SK-N-SH (cell line): ENCODE results near the gene ARHGEF7. TPM values are rescaled to one million over a fixed set of nuclear protein-coding genes. Genes with fewer than 3 reads are reported as not detected.

Experiments
- CTCF ChIA-PET: fragments of 300-600, 350-600 bp; formaldehyde crosslinking; extraction: SDS; loops from one replicate; lab custom pipeline; 2021; lab: Yijun Ruan, JAX
- POLR2A ChIA-PET: fragments of 350-600 bp; sonication (Branson Sonifier 250); formaldehyde crosslinking; extraction: SDS; loops from one replicate; lab custom pipeline; 2020; ENCODE audit warnings: antibody characterized with exemption, inconsistent platforms; lab: Yijun Ruan, JAX
- DNase-seq: peaks from one replicate; pipeline ENCODE4 v3.0.0; 2012
- H2AFZ ChIP-seq: fragments of 200-600 bp; sonication (generic); 2 replicates; pipeline ENCODE4 v1.8.1; 2016; ENCODE audit warnings: antibody characterized with exemption, mild to moderate bottlenecking, low read depth
- H3F3A ChIP-seq: fragments of 200-600 bp; sonication (generic); replicated peaks from 2 replicates; pipeline ENCODE3; 2016; ENCODE audit warnings: antibody characterized with exemption, mild to moderate bottlenecking; ENCODE audit not compliant: insufficient read depth
- H3K27ac ChIP-seq, 2 experiments: fragments of 200-500 bp in 1 of 2; fragments of 200-600 bp in 1 of 2; sonication (Bioruptor generic) in 1 of 2; sonication (generic), shearing (Covaris generic) in 1 of 2; 2 replicates each; pipeline versions ENCODE4 v1.5.1 to v1.6.1; 2014 to 2016; ENCODE audit warnings: low read depth in 2 of 2, inconsistent platforms in 1 of 2, low read length in 1 of 2, mild to moderate bottlenecking in 1 of 2, mixed read lengths in 1 of 2
- H3K27me3 ChIP-seq: fragments of 200-600 bp; sonication (generic), shearing (Covaris generic); 2 replicates; pipeline ENCODE4 v1.6.1; 2016; ENCODE audit warnings: mixed run types; ENCODE audit not compliant: insufficient read depth
- H3K36me3 ChIP-seq, 2 experiments: fragments of 200-500 bp in 1 of 2; fragments of 200-600 bp in 1 of 2; sonication (Bioruptor generic) in 1 of 2; sonication (generic) in 1 of 2; replicated peaks in 1 of 2; 2 replicates each; pipeline versions ENCODE3 to v1.5.1; 2014 to 2016; ENCODE audit warnings: low read length in 1 of 2, mild to moderate bottlenecking in 1 of 2; ENCODE audit not compliant: insufficient read depth in 2 of 2, control insufficient read depth in 1 of 2
- H3K4me1 ChIP-seq, 2 experiments: fragments of 200-500 bp in 1 of 2; fragments of 200-600 bp in 1 of 2; sonication (Bioruptor generic) in 1 of 2; sonication (generic), shearing (Covaris generic) in 1 of 2; 2 replicates each; pipeline versions ENCODE4 v1.5.1 to v1.6.1; 2014 to 2016; ENCODE audit warnings: low read depth in 1 of 2, low read length in 1 of 2, mixed run types in 1 of 2; ENCODE audit not compliant: insufficient read depth in 2 of 2, control insufficient read depth in 1 of 2
- H3K4me2 ChIP-seq: fragments of 200-600 bp; sonication (generic), shearing (Covaris generic); 2 replicates; pipeline ENCODE4 v1.6.1; 2017; ENCODE audit warnings: mixed run types
- H3K4me3 ChIP-seq, 2 experiments: fragments of 200-500 bp in 1 of 2; fragments of 200-600 bp in 1 of 2; sonication (Bioruptor generic) in 1 of 2; sonication (generic), shearing (Covaris generic) in 1 of 2; 2 replicates each; pipeline versions ENCODE4 v1.5.1 to v1.8.1; 2014 to 2016; ENCODE audit warnings: low read depth in 2 of 2, inconsistent platforms in 1 of 2, low read length in 1 of 2, mild to moderate bottlenecking in 1 of 2, mixed read lengths in 1 of 2, moderate library complexity in 1 of 2
- H3K79me2 ChIP-seq: fragments of 200-600 bp; sonication (generic); 2 replicates; pipeline ENCODE4 v1.8.1; 2017; ENCODE audit warnings: mild to moderate bottlenecking; ENCODE audit not compliant: insufficient read depth
- H3K9ac ChIP-seq: fragments of 200-600 bp; sonication (generic); 2 replicates; pipeline ENCODE4 v1.6.1; 2017; ENCODE audit warnings: mixed run types
- H3K9me2 ChIP-seq: fragments of 200-600 bp; sonication (generic); 2 replicates; pipeline ENCODE4 v1.6.1; 2017; ENCODE audit warnings: mixed run types
- H3K9me3 ChIP-seq: fragments of 200-600 bp; sonication (generic); 2 replicates; pipeline ENCODE4 v1.6.1; 2017; ENCODE audit warnings: mixed run types, mild to moderate bottlenecking, moderate library complexity
- H4K20me1 ChIP-seq: fragments of 200-600 bp; sonication (generic); 2 replicates; pipeline ENCODE4 v1.6.1; 2017; ENCODE audit warnings: mild to moderate bottlenecking, mixed run types; ENCODE audit not compliant: insufficient read depth
- CHD2 ChIP-seq: fragments of 150-350 bp; IDR thresholded peaks from 2 replicates; pipeline ENCODE4 v1.6.1; 2018; ENCODE audit warnings: low read length; ENCODE audit not compliant: partially characterized antibody
- CTCF ChIP-seq: fragments of 200-600 bp; sonication (generic); IDR thresholded peaks from 2 replicates; pipeline ENCODE4 v1.6.1; 2017; ENCODE audit warnings: antibody characterized with exemption, mild to moderate bottlenecking, moderate library complexity
- ELF1 ChIP-seq: IDR thresholded peaks from 2 replicates; pipeline ENCODE4 v1.4.0; 2012
- EP300 ChIP-seq, 2 experiments: IDR thresholded peaks; 2 replicates each; pipeline versions ENCODE4 v1.4.0 to v1.6.1; 2012; ENCODE audit warnings: borderline replicate concordance in 1 of 2, low read depth in 1 of 2, low read length in 1 of 2
- FOSL2 ChIP-seq: IDR thresholded peaks from 2 replicates; pipeline ENCODE4 v1.4.0; 2012; ENCODE audit warnings: low read depth, mild to moderate bottlenecking, moderate library complexity, borderline replicate concordance
- FOXJ3 ChIP-seq: sonication (generic); formaldehyde crosslinking; IDR thresholded peaks from 2 replicates; pipeline ENCODE4 v1.5.1; 2020; ENCODE audit warnings: mild to moderate bottlenecking, missing genetic modification reagents
- FOXM1 ChIP-seq: IDR thresholded peaks from 2 replicates; pipeline ENCODE4 v1.4.0; 2012; ENCODE audit warnings: low read depth, mild to moderate bottlenecking
- GATA2 ChIP-seq: sonication (generic); formaldehyde crosslinking; IDR thresholded peaks from 2 replicates; pipeline ENCODE4 v1.5.0; 2020; ENCODE audit warnings: mild to moderate bottlenecking, missing genetic modification reagents
- RAD21 ChIP-seq: IDR thresholded peaks from 2 replicates; pipeline ENCODE4 v1.6.1; 2012; ENCODE audit warnings: mild to moderate bottlenecking, low read length
- RCOR1 ChIP-seq: fragments of 150-350 bp; IDR thresholded peaks from 2 replicates; pipeline ENCODE4 v1.6.1; 2017; ENCODE audit warnings: antibody characterized with exemption, low read length
- RFX5 ChIP-seq: IDR thresholded peaks from 2 replicates; pipeline ENCODE4 v1.6.1; 2012; ENCODE audit warnings: mild to moderate bottlenecking, improper control_type of control experiment, low read length
- RXRA ChIP-seq: IDR thresholded peaks from 2 replicates; pipeline ENCODE4 v1.4.0; 2012; ENCODE audit warnings: low read depth, mild to moderate bottlenecking, borderline replicate concordance
- SIN3A ChIP-seq: IDR thresholded peaks from 2 replicates; pipeline ENCODE4 v1.6.1; 2012; ENCODE audit warnings: low read depth, mild to moderate bottlenecking, low read length, moderate library complexity, borderline replicate concordance
- TEAD4 ChIP-seq: IDR thresholded peaks from 2 replicates; pipeline ENCODE4 v1.4.0; 2012; ENCODE audit warnings: mild to moderate bottlenecking, borderline replicate concordance; ENCODE audit not compliant: insufficient read depth
- YY1 ChIP-seq: IDR thresholded peaks from 2 replicates; pipeline ENCODE4 v1.4.0; 2012; ENCODE audit warnings: low read depth, mild to moderate bottlenecking
- ZBTB33 ChIP-seq: IDR thresholded peaks from 2 replicates; pipeline ENCODE4 v1.4.0; 2012; ENCODE audit warnings: low read depth, borderline replicate concordance
- WGBS: methylation state at CpG from one replicate; pipeline ENCODE4 v1.1.6; 2017; ENCODE audit warnings: low lambda C conversion rate; 5-methylcytosine and 5-hydroxymethylcytosine counted together
- polyA plus RNA-seq, 3 experiments: library from polyadenylated mRNA; depleted of rRNA; stranded (reverse); fragments of >200 nt; gene quantifications; 2 replicates each; pipeline ENCODE4 v1.2.3, GENCODE V29; 2012
- TF ChIP-seq, protein P1 (sequence below): IDR thresholded peaks from 2 replicates; pipeline ENCODE4 v1.4.0; 2012; ENCODE audit warnings: low read depth, borderline replicate concordance
- TF ChIP-seq, protein P2 (sequence below): fragments of 150-350 bp; IDR thresholded peaks from 2 replicates; pipeline ENCODE4 v1.6.1; 2016; ENCODE audit warnings: mild to moderate bottlenecking, low read depth, low read length
- TF ChIP-seq, protein P3 (sequence below): IDR thresholded peaks from 2 replicates; pipeline ENCODE4 v1.4.0; 2012; ENCODE audit warnings: low read depth
- TF ChIP-seq, protein P4 (sequence below): fragments of 150-350 bp; IDR thresholded peaks from 2 replicates; pipeline ENCODE4 v1.6.1; 2017; ENCODE audit warnings: antibody characterized with exemption, low read length, low read depth, borderline replicate concordance

The ARHGEF7 gene
- polyA plus RNA-seq, 1 of the 3 experiments (the other 2 are of a cell fraction) = 21.6 TPM

- no peaks in the 10 kb centered on the region for H3K27me3 ChIP-seq
Observed at GRCh38 chr13:111288276-111288675, 173.2 kb downstream of the ARHGEF7 start.

DNA sequence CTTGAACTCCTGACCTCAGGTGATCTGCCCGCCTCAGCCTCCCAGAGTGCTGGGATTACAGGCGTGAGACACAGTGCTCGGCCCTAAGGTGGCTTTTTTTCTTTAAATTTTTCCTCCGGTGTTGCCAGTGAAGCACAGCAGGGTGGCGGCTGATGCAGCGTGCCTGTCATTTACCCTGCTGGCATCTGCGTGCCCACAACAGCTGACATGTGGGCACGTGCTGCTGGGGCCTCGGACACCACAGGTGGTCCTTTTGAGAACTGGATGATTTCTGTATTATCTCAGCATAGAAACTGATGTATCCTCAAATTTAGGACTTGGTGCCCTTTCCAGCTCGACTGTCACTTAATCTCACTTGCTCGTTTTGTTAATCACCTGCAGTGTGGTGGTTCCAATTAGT is 174.1 kb downstream of the ARHGEF7 start:
- Histone ChIP-seq H3K9me3 (no peaks in the 10 kb centered on the region), H3K9ac (no peak overlapping the region), H3K4me2 (no peak overlapping the region), H3K79me2 (0 out of 2 replicates have a peak, but pooled peaks cover 1% of the 10 kb centered on the region), H3K4me1 (peaks cover 0 to 9% of the 10 kb centered on the region in 2 experiments; a peak in 1 of 4 replicates), H3K27me3 (no peaks in the 10 kb centered on the region), H2AFZ (no peak overlapping the region), H3F3A (no peaks in the 10 kb centered on the region), H3K36me3 (peaks cover 4 to 92% of the 10 kb centered on the region in 2 experiments), H3K9me2 (no peaks in the 10 kb centered on the region), H3K4me3 (no peak overlapping the region), H4K20me1 (no peaks in the 10 kb centered on the region), H3K27ac (no peak overlapping the region)
- ChIA-PET CTCF (interaction anchor here (0.8 kb wide), 1 partner anchor 15 kb away, joined by 3 read pairs; no protein-coding TSS in a partner anchor), POLR2A (interaction anchor here (0.6 kb wide), 1 partner anchor 42 kb away, joined by 5 read pairs; no protein-coding TSS in a partner anchor)
- WGBS = 93% methylated on average over 11 of the region's 11 CpGs
- DNase-seq = no peak
- TF ChIP-seq, protein P1, sequence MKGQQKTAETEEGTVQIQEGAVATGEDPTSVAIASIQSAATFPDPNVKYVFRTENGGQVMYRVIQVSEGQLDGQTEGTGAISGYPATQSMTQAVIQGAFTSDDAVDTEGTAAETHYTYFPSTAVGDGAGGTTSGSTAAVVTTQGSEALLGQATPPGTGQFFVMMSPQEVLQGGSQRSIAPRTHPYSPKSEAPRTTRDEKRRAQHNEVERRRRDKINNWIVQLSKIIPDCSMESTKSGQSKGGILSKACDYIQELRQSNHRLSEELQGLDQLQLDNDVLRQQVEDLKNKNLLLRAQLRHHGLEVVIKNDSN = no peak
- no peak for TF ChIP-seq RFX5
- no peak for TF ChIP-seq SIN3A
- no peak for TF ChIP-seq RXRA
- no peak for TF ChIP-seq GATA2 (CRISPR knock-in tag)
- no peak for TF ChIP-seq TEAD4
- TF ChIP-seq CHD2 = no peak
- TF ChIP-seq, protein P2, sequence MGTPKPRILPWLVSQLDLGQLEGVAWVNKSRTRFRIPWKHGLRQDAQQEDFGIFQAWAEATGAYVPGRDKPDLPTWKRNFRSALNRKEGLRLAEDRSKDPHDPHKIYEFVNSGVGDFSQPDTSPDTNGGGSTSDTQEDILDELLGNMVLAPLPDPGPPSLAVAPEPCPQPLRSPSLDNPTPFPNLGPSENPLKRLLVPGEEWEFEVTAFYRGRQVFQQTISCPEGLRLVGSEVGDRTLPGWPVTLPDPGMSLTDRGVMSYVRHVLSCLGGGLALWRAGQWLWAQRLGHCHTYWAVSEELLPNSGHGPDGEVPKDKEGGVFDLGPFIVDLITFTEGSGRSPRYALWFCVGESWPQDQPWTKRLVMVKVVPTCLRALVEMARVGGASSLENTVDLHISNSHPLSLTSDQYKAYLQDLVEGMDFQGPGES = no peak
- no peak for TF ChIP-seq ZBTB33
- TF ChIP-seq FOSL2 = no peak
- TF ChIP-seq ELF1 = no peak
- no peak for TF ChIP-seq EP300 (IDR thresholded peaks at IDR 0.05; ENCODE audit: borderline replicate concordance in 1 of 2, low read depth in 1 of 2, low read length in 1 of 2)
- TF ChIP-seq RAD21 = no peak
- no peak for TF ChIP-seq FOXJ3 (CRISPR knock-in tag)
- TF ChIP-seq, protein P3, sequence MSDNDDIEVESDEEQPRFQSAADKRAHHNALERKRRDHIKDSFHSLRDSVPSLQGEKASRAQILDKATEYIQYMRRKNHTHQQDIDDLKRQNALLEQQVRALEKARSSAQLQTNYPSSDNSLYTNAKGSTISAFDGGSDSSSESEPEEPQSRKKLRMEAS = no peak
- TF ChIP-seq FOXM1 = no peak
- TF ChIP-seq, protein P4, sequence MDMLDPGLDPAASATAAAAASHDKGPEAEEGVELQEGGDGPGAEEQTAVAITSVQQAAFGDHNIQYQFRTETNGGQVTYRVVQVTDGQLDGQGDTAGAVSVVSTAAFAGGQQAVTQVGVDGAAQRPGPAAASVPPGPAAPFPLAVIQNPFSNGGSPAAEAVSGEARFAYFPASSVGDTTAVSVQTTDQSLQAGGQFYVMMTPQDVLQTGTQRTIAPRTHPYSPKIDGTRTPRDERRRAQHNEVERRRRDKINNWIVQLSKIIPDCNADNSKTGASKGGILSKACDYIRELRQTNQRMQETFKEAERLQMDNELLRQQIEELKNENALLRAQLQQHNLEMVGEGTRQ = no peak
- TF ChIP-seq RCOR1 = no peak
- TF ChIP-seq YY1 = no peak
- no peak for TF ChIP-seq CTCF

More at GRCh38 chr13:111288276-111288675, 173.2 kb downstream of the ARHGEF7 start:
- ChIA-PET CTCF (no interaction called here), POLR2A (no interaction called here)
- DNase-seq = no peak
- H3K9ac ChIP-seq = no peak overlapping the region
- no peaks in the 10 kb centered on the region for H3K9me3 ChIP-seq
- no peak for TF ChIP-seq RCOR1
- no peak overlapping the region for H3K4me3 ChIP-seq
- no peaks in the 10 kb centered on the region for H4K20me1 ChIP-seq
- H3K79me2 ChIP-seq = 0 out of 2 replicates have a peak, but pooled peaks cover 3% of the 10 kb centered on the region
- peaks cover 4 to 93% of the 10 kb centered on the region in 2 experiments for H3K36me3 ChIP-seq
- WGBS = 89% methylated on average over 7 of the region's 7 CpGs
- H2AFZ ChIP-seq = no peak overlapping the region
- peaks cover 0 to 12% of the 10 kb centered on the region in 2 experiments; a peak in 1 of 4 replicates for H3K4me1 ChIP-seq
- H3K27ac ChIP-seq = peak overlapping the region in 1 of 2 experiments; percentile 22; a peak in 1 of 4 replicates
- H3K4me2 ChIP-seq = no peak overlapping the region
- no peaks in the 10 kb centered on the region for H3F3A ChIP-seq
- no peaks in the 10 kb centered on the region for H3K9me2 ChIP-seq
